Hepatocyte (in vitro differentiated cells): ENCODE results near the gene PLEKHF1. TPM values are rescaled to one million over a fixed set of nuclear protein-coding genes. Genes with fewer than 3 reads are reported as not detected.

Experiments
- DNase-seq: peaks from one replicate; pipeline ENCODE4 v3.0.0-alpha.2; 2016; ENCODE audit warnings: low spot score
- H2AFZ ChIP-seq: fragments of 200-600 bp; sonication (generic); 2 replicates; pipeline ENCODE4 v1.6.0; 2016; ENCODE audit warnings: antibody characterized with exemption, mild to moderate bottlenecking
- H3K27ac ChIP-seq: fragments of 200-600 bp; sonication (generic); 2 replicates; pipeline ENCODE4 v1.5.1; 2016; ENCODE audit warnings: mild to moderate bottlenecking
- H3K27me3 ChIP-seq: fragments of 200-600 bp; sonication (generic); 2 replicates; pipeline ENCODE4 v1.6.1; 2016
- H3K36me3 ChIP-seq: fragments of 200-600 bp; sonication (generic); replicated peaks from 2 replicates; pipeline ENCODE4 v1.5.1; 2016; ENCODE audit warnings: low read depth; ENCODE audit not compliant: insufficient read depth
- H3K4me1 ChIP-seq: fragments of 200-600 bp; sonication (generic); 2 replicates; pipeline ENCODE4 v1.5.1; 2016; ENCODE audit warnings: mild to moderate bottlenecking, moderate library complexity; ENCODE audit not compliant: insufficient read depth
- H3K4me2 ChIP-seq: fragments of 200-600 bp; sonication (generic); 2 replicates; pipeline ENCODE4 v1.6.0; 2016
- H3K4me3 ChIP-seq: fragments of 200-600 bp; sonication (generic); 2 replicates; pipeline ENCODE4 v1.5.1; 2016; ENCODE audit warnings: mild to moderate bottlenecking
- H3K79me2 ChIP-seq: fragments of 200-600 bp; sonication (generic); 2 replicates; pipeline ENCODE4 v1.6.0; 2017; ENCODE audit warnings: mild to moderate bottlenecking
- H3K9me2 ChIP-seq: fragments of 200-600 bp; sonication (generic); replicated peaks from 2 replicates; pipeline ENCODE4 v1.6.0; 2017; ENCODE audit warnings: mild to moderate bottlenecking; ENCODE audit not compliant: insufficient read depth
- H3K9me3 ChIP-seq: fragments of 200-600 bp; sonication (generic); 2 replicates; pipeline ENCODE4 v1.5.1; 2016; ENCODE audit warnings: low read depth, mild to moderate bottlenecking
- H4K20me1 ChIP-seq: fragments of 200-600 bp; sonication (generic); 2 replicates; pipeline ENCODE4 v1.6.0; 2016; ENCODE audit warnings: mild to moderate bottlenecking; ENCODE audit not compliant: insufficient read depth, poor library complexity, severe bottlenecking
- EZH2 ChIP-seq: fragments of 200-600 bp; sonication (generic); IDR thresholded peaks from 2 replicates; pipeline ENCODE4 v1.6.1; 2016; ENCODE audit warnings: antibody characterized with exemption, mild to moderate bottlenecking, borderline replicate concordance
- EZH2phosphoT487 ChIP-seq: fragments of 200-600 bp; sonication (generic); IDR thresholded peaks from one replicate; pipeline ENCODE4 v1.6.1; 2018; ENCODE audit warnings: antibody characterized with exemption, mild to moderate bottlenecking, low read depth, moderate library complexity; ENCODE audit not compliant: unreplicated experiment, severe bottlenecking
- WGBS: methylation state at CpG from one replicate; pipeline ENCODE4 v1.1.6; 2016; ENCODE audit warnings: low lambda C conversion rate; ENCODE audit errors: missing lambda C conversion rate; 5-methylcytosine and 5-hydroxymethylcytosine counted together
- polyA plus RNA-seq: library from polyadenylated mRNA; unstranded; fragments of >200 nt; fragmentation: Nextera tagmentation; extraction: Ambion mirVana; gene quantifications from 2 replicates; pipeline ENCODE4 v1.2.1, GENCODE V29; 2016
- total RNA-seq: library from RNA; depleted of rRNA; stranded (reverse); fragments of >200 nt; gene quantifications from 2 replicates; pipeline ENCODE4 v1.2.3, GENCODE V29; 2014
- TF ChIP-seq, protein P1 (sequence below): fragments of 200-600 bp; sonication (generic); IDR thresholded peaks from 2 replicates; pipeline ENCODE4 v1.5.1; 2016; ENCODE audit warnings: antibody characterized with exemption, mild to moderate bottlenecking; ENCODE audit not compliant: poor library complexity

PLEKHF1 gene
- total and polyA plus RNA-seq, 2 experiments from 2014 or later, result 2.4 to 2.7 TPM

DNA sequence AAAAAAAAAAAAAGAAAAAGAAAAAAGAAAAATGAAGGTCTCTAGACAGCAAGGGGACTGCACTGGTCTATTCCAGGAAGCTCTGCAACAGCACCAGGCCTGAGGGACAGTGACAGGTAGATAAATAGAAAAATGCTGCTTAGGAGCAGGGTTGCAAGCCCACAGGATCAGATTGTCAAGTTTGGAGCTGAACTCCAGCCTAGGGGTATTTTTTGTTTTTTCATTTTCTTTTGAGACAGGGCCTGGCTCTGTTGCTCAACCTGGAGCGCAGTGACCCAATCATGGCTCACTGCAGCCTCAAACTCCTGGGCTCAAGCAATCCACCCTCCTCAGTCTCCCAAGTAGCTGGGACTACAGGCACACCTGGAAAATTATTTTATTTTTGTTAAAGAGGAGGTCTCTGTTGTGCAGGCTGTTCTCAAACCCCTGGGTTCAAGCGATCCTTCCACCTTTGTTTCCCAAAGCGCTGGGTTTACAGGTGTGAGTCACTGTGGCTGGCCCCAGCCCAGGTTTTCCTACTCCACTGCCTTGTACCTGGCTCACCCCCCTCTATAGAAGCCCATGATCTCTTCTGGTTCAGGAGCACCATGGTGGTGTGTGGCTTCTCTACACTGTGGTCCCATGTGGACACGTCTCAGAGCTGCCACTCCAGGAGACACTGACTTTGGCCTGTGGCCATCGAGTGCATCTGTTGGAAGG is 35.3 kb upstream of the PLEKHF1 start:
- no peaks in the 10 kb centered on the region for H3K4me1 ChIP-seq
- no peak overlapping the region for H3K27ac ChIP-seq
- no peak overlapping the region for H3K4me3 ChIP-seq
- H2AFZ ChIP-seq, result no peak overlapping the region
- H4K20me1 ChIP-seq, result no peaks in the 10 kb centered on the region
- no peaks in the 10 kb centered on the region for H3K79me2 ChIP-seq
- H3K27me3 ChIP-seq, result no peaks in the 10 kb centered on the region
- H3K4me2 ChIP-seq, result no peak overlapping the region
- WGBS, result 92% methylated on average over 5 of the region's 5 CpGs
- DNase-seq, result no peak
- H3K36me3 ChIP-seq, result no peaks in the 10 kb centered on the region
- H3K9me2 ChIP-seq, result no peaks in the 10 kb centered on the region
- TF ChIP-seq EZH2 (no peak), EZH2phosphoT487 (no peak)
- TF ChIP-seq, protein P1, sequence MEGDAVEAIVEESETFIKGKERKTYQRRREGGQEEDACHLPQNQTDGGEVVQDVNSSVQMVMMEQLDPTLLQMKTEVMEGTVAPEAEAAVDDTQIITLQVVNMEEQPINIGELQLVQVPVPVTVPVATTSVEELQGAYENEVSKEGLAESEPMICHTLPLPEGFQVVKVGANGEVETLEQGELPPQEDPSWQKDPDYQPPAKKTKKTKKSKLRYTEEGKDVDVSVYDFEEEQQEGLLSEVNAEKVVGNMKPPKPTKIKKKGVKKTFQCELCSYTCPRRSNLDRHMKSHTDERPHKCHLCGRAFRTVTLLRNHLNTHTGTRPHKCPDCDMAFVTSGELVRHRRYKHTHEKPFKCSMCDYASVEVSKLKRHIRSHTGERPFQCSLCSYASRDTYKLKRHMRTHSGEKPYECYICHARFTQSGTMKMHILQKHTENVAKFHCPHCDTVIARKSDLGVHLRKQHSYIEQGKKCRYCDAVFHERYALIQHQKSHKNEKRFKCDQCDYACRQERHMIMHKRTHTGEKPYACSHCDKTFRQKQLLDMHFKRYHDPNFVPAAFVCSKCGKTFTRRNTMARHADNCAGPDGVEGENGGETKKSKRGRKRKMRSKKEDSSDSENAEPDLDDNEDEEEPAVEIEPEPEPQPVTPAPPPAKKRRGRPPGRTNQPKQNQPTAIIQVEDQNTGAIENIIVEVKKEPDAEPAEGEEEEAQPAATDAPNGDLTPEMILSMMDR, result no peak
- H3K9me3 ChIP-seq, result no peaks in the 10 kb centered on the region

DNA sequence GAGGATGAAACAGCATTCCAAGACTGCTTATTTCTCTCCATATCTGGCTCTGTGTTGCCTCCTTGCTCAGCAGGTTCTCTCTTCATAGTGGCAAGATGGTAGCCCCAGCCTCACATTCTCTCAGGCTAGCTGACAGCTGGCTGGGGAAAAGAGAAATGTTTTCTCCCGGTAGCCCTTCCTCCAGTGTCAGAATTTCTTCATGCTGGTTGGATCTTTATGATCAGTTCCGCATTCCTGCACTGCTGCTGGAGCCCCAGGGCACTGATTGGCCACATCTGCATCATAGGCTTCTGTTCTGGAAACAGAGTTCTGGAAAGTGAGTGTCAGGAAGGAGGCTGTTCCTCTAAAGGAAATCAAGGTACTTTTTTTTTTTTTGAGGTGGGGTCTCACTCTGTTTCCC is 34.6 kb upstream of the PLEKHF1 start:
- Histone ChIP-seq H3K4me1 (no peaks in the 10 kb centered on the region), H3K9me3 (no peaks in the 10 kb centered on the region), H4K20me1 (no peaks in the 10 kb centered on the region), H3K27ac (no peak overlapping the region), H3K36me3 (no peaks in the 10 kb centered on the region), H3K79me2 (no peaks in the 10 kb centered on the region), H3K9me2 (no peaks in the 10 kb centered on the region), H3K4me2 (no peak overlapping the region), H2AFZ (no peak overlapping the region), H3K4me3 (no peak overlapping the region), H3K27me3 (no peaks in the 10 kb centered on the region)
- DNase-seq, result no peak
- no peak for TF ChIP-seq EZH2phosphoT487
- TF ChIP-seq, protein P1, result no peak
- no peak for TF ChIP-seq EZH2
- 60% methylated on average over 2 of the region's 2 CpGs for WGBS

DNA sequence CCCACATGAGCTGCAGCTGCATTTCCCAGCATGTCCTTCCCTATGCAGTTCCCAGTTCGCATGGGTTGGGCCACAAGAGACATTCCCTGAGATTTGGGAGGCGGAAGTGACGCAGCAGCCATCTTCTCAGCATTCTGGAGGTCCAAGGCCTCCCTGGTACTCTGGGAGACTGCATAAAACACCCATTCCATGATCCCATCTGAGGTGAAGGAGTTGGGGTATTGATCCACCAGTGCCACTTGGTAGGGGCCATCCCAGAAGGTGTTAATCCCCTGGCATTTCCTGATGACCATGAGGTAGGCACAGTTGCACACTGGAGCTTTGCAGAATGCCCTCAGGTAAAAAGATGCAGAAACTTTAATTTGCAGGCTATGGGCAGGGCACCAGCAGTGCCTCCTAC is 33.8 kb upstream of the PLEKHF1 start:
- TF ChIP-seq EZH2, result no peak
- TF ChIP-seq EZH2phosphoT487, result no peak
- TF ChIP-seq, protein P1, result no peak
- no peaks in the 10 kb centered on the region for H3K27me3 ChIP-seq
- WGBS, result 96% methylated on average over 3 of the region's 3 CpGs

More for the DNA sequence above, 33.8 kb upstream of the PLEKHF1 start:
- H2AFZ ChIP-seq, result no peak overlapping the region
- no peak overlapping the region for H3K4me2 ChIP-seq
- H3K79me2 ChIP-seq, result no peaks in the 10 kb centered on the region
- H3K4me1 ChIP-seq, result no peaks in the 10 kb centered on the region
- DNase-seq, result no peak
- no peaks in the 10 kb centered on the region for H3K9me2 ChIP-seq
- H3K9me3 ChIP-seq, result no peaks in the 10 kb centered on the region
- H3K4me3 ChIP-seq, result no peak overlapping the region
- H3K36me3 ChIP-seq, result no peaks in the 10 kb centered on the region
- no peak overlapping the region for H3K27ac ChIP-seq
- no peaks in the 10 kb centered on the region for H4K20me1 ChIP-seq
